Smooth muscle cell (in vitro differentiated cells): ENCODE data around the gene RNF112. TPM values are rescaled to one million over a fixed set of nuclear protein-coding genes. Genes with fewer than 3 reads are reported as not detected.
"Not testable (repeated sequence)": the region's sequence is repeated elsewhere in the genome, so short reads cannot be mapped to it uniquely, and the experiment has no call there.

Experiments used
- DNase-seq: peaks from one replicate; lab custom pipeline; 2025; ENCODE audit not compliant: unreplicated experiment; lab: John Stamatoyannopoulos, UW
- H2AFZ ChIP-seq: fragments of 200-600 bp; sonication (generic); 2 replicates; pipeline ENCODE4 v1.6.0; 2016; ENCODE audit warnings: antibody characterized with exemption, low read depth, mild to moderate bottlenecking
- H3F3A ChIP-seq: fragments of 200-600 bp; sonication (generic); 2 replicates; pipeline ENCODE4 v1.6.0; 2017; ENCODE audit warnings: antibody characterized with exemption, low read depth
- H3K27ac ChIP-seq: fragments of 200-600 bp; sonication (generic); 2 replicates; pipeline ENCODE4 v1.5.1; 2016; ENCODE audit warnings: low read depth, mild to moderate bottlenecking
- H3K27me3 ChIP-seq: fragments of 200-600 bp; sonication (generic); 2 replicates; pipeline ENCODE4 v1.6.1; 2016; ENCODE audit warnings: low read depth, mild to moderate bottlenecking
- H3K36me3 ChIP-seq: fragments of 200-600 bp; sonication (generic); 2 replicates; pipeline ENCODE4 v1.5.1; 2016; ENCODE audit warnings: low read depth
- H3K4me1 ChIP-seq: fragments of 200-600 bp; sonication (generic); 2 replicates; pipeline ENCODE4 v1.5.1; 2016; ENCODE audit warnings: low read depth
- H3K4me2 ChIP-seq: fragments of 200-600 bp; sonication (generic); 2 replicates; pipeline ENCODE4 v1.6.0; 2016; ENCODE audit warnings: mild to moderate bottlenecking
- H3K4me3 ChIP-seq: fragments of 200-600 bp; sonication (generic); 2 replicates; pipeline ENCODE4 v1.5.1; 2016; ENCODE audit warnings: mild to moderate bottlenecking
- H3K79me2 ChIP-seq: fragments of 200-600 bp; sonication (generic); 2 replicates; pipeline ENCODE4 v1.6.0; 2016; ENCODE audit warnings: low read depth, mild to moderate bottlenecking
- H3K9ac ChIP-seq: fragments of 200-600 bp; sonication (generic); 2 replicates; pipeline ENCODE4 v1.6.0; 2016; ENCODE audit warnings: low read depth
- H3K9me3 ChIP-seq: fragments of 200-600 bp; sonication (generic); replicated peaks from 2 replicates; pipeline ENCODE4 v1.5.1; 2016; ENCODE audit warnings: low read depth
- H4K20me1 ChIP-seq: fragments of 200-600 bp; sonication (generic); 2 replicates; pipeline ENCODE4 v1.6.0; 2016; ENCODE audit warnings: low read depth
- WGBS: methylation state at CpG from one replicate; pipeline ENCODE4 v1.1.7; 2016; ENCODE audit warnings: low lambda C conversion rate; 5-methylcytosine and 5-hydroxymethylcytosine counted together
- polyA plus RNA-seq: library from polyadenylated mRNA; unstranded; fragments of >200 nt; fragmentation: Nextera tagmentation; extraction: Ambion mirVana; gene quantifications from 2 replicates; pipeline ENCODE4 v1.2.1, GENCODE V29; 2016
- total RNA-seq: library from RNA; depleted of rRNA; stranded (reverse); fragments of >200 nt; gene quantifications from 2 replicates; pipeline ENCODE4 v1.2.3, GENCODE V29; 2014
- TF ChIP-seq, protein P1 (sequence below): fragments of 200-600 bp; sonication (generic); IDR thresholded peaks from 2 replicates; pipeline ENCODE4 v1.5.1; 2017; ENCODE audit warnings: borderline replicate concordance, mild to moderate bottlenecking, antibody characterized with exemption; ENCODE audit not compliant: insufficient read depth, poor library complexity, severe bottlenecking

RNF112 gene
- total and polyA plus RNA-seq, 2 experiments from 2014 or later: 4.6 to 7.2 TPM

DNA sequence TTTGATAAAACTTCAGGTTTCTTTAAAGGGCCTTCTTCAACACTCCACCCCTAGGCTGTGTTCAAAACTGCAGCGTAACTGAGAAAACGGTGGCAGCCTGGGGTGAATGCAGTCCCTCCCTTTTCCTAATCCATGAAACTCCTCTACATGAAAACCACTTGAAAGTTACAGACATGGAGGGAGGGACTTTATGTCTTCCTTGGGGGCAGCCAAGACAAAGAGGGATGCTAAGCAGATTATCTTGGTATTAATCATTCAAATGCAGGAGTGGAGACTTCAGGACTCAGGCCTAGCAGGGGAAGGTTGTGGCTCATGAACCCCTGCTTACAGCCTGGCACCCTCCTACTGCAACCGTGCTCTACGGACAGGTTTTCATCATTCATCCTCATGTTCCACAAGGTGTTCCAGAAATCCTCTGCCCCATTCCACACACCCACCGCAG, 46.8 kb downstream of the RNF112 start:
- no peak overlapping the region for H3K4me2 ChIP-seq
- no peaks in the 10 kb centered on the region for H3F3A ChIP-seq
- no peak for DNase-seq
- peaks cover 34% of the 10 kb centered on the region for H3K4me1 ChIP-seq
- H3K9ac ChIP-seq: no peak overlapping the region
- no peaks in the 10 kb centered on the region for H3K36me3 ChIP-seq
- TF ChIP-seq, protein P1, sequence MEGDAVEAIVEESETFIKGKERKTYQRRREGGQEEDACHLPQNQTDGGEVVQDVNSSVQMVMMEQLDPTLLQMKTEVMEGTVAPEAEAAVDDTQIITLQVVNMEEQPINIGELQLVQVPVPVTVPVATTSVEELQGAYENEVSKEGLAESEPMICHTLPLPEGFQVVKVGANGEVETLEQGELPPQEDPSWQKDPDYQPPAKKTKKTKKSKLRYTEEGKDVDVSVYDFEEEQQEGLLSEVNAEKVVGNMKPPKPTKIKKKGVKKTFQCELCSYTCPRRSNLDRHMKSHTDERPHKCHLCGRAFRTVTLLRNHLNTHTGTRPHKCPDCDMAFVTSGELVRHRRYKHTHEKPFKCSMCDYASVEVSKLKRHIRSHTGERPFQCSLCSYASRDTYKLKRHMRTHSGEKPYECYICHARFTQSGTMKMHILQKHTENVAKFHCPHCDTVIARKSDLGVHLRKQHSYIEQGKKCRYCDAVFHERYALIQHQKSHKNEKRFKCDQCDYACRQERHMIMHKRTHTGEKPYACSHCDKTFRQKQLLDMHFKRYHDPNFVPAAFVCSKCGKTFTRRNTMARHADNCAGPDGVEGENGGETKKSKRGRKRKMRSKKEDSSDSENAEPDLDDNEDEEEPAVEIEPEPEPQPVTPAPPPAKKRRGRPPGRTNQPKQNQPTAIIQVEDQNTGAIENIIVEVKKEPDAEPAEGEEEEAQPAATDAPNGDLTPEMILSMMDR: no peak
- no peak overlapping the region for H2AFZ ChIP-seq
- H3K9me3 ChIP-seq: no peaks in the 10 kb centered on the region
- WGBS: 34% methylated on average over 5 of the region's 5 CpGs
- no peak overlapping the region for H3K27ac ChIP-seq
- no peaks in the 10 kb centered on the region for H4K20me1 ChIP-seq
- H3K4me3 ChIP-seq: no peak overlapping the region
- H3K79me2 ChIP-seq: no peaks in the 10 kb centered on the region
- no peaks in the 10 kb centered on the region for H3K27me3 ChIP-seq

DNA sequence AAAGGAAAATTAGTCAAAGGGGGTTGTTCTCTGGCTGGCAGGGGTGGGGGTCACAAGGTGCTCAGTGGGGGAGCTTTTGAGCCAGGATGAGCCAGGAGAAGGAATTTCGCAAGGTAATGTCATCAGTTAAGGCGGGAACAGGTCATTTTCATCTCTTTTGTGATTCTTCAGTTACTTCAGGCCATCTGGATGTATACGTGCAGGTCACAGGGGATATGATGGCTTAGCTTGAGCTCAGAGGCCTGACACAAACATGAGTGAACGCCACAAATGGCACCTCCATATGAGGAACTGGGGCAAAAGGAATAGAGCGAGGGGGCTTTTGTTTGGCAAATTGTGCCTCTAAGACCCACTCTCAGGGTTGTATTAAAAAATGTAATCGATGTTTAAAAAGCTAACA, 47.4 kb downstream of the RNF112 start:
- not testable (repeated sequence) for H3F3A ChIP-seq, H3K4me2 ChIP-seq, H4K20me1 ChIP-seq, H3K79me2 ChIP-seq, H3K9ac ChIP-seq, H3K36me3 ChIP-seq, H2AFZ ChIP-seq, H3K27me3 ChIP-seq, H3K27ac ChIP-seq, DNase-seq, H3K4me3 ChIP-seq, H3K9me3 ChIP-seq
- 75% methylated on average over 6 of the region's 6 CpGs for WGBS
- H3K4me1 ChIP-seq: peaks cover 34% of the 10 kb centered on the region

DNA sequence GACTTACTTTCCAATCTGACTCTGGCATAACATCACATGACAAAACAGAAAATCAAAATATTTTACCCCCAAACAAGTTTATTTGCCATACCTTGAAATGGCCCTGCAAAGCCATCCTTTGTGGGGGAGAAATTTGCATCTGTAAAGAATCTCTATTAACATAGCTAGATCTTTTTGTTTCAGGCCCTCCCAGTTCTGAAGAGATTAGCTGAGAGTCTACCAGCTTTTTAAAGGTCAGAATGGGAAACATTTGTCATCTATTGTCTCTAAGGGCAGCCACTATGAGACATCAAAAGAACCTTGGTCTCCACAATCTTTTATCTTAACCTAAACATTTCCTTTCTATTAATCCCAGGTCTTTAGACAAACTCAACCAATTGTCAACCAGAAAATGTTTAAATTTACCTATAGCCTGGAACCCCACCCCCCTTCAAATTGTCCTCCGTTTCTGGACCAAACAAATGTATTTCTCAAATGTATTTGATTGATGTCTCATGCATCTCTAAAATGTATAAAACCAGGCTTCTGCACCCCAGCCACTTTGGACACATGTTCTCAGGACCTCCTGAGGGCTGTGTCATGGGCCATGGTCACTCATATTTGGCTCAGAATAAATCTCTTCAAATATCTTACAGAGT, 48.1 kb downstream of the RNF112 start:
- H3K9me3 ChIP-seq, H3F3A ChIP-seq, H3K4me2 ChIP-seq, H3K79me2 ChIP-seq, H3K4me3 ChIP-seq, H4K20me1 ChIP-seq, H3K27ac ChIP-seq, H2AFZ ChIP-seq, H3K9ac ChIP-seq, DNase-seq, H3K27me3 ChIP-seq, H3K36me3 ChIP-seq: not testable (repeated sequence)
- WGBS: 46% methylated on average over 1 of the region's 1 CpG
- H3K4me1 ChIP-seq: peaks cover 34% of the 10 kb centered on the region

DNA sequence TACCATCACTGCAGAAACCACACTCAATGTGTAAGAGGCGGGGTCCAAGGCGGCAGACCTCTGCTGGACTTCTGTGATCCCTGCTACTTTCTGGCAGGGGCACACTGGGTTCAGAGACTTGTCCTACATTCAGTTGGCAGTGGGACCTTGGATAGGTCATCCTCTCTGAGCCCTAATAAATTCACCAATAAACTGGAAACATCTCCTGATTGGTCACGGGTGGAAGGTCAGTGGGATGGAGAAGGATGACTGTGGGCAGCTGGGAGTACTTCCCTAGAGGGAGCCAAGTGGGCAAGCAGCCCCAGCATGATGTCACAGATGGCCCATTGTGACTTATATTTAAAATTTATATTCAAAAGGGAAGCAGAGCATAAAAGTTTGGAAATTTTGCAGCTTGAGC, 49.7 kb downstream of the RNF112 start:
- H3K9me3 ChIP-seq: no peaks in the 10 kb centered on the region
- no peaks in the 10 kb centered on the region for H3K27me3 ChIP-seq
- H3K4me3 ChIP-seq: no peak overlapping the region
- TF ChIP-seq, protein P1: no peak
- H3K79me2 ChIP-seq: no peaks in the 10 kb centered on the region
- no peak for DNase-seq
- no peaks in the 10 kb centered on the region for H3K36me3 ChIP-seq
- no peaks in the 10 kb centered on the region for H3F3A ChIP-seq
- no peak overlapping the region for H2AFZ ChIP-seq
- 76% methylated on average over 3 of the region's 3 CpGs for WGBS
- H3K9ac ChIP-seq: no peak overlapping the region
- peaks cover 38% of the 10 kb centered on the region for H3K4me1 ChIP-seq
- no peaks in the 10 kb centered on the region for H4K20me1 ChIP-seq
- H3K27ac ChIP-seq: no peak overlapping the region
- H3K4me2 ChIP-seq: no peak overlapping the region

DNA sequence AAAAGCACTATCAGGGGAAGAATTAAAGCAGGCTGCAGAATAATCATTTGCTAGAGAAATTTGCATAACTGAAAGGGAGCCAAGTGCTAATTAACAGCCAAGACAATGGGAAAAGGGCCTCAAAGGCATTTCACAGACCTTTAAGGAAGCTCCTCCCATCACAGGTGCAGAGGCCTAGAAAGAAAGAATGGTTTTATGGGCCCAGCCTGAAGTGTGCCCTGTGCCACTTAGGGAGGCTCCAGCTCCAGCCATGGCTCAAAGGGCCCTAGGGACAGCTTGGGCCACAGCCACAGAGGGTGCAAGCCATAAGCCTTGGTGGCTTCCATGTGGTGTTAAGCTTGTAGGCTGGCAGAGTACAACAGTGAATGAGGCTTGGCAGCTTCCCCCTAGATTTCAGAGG, 50.1 kb downstream of the RNF112 start:
- Histone ChIP-seq H3K4me2 (no peak overlapping the region), H3K27ac (no peak overlapping the region)

More for the DNA sequence above, 50.1 kb downstream of the RNF112 start:
- no peaks in the 10 kb centered on the region for H3K9me3 ChIP-seq
- H3K9ac ChIP-seq: no peak overlapping the region
- no peaks in the 10 kb centered on the region for H3K36me3 ChIP-seq
- no peak for DNase-seq
- TF ChIP-seq, protein P1: no peak
- no peak overlapping the region for H3K4me3 ChIP-seq
- H3F3A ChIP-seq: no peaks in the 10 kb centered on the region
- H4K20me1 ChIP-seq: no peaks in the 10 kb centered on the region
- no peaks in the 10 kb centered on the region for H3K79me2 ChIP-seq
- no peak overlapping the region for H2AFZ ChIP-seq
- H3K4me1 ChIP-seq: peaks cover 39% of the 10 kb centered on the region
- no peaks in the 10 kb centered on the region for H3K27me3 ChIP-seq
